Measurements from ENCODE around the gene ODF4.

ODF4 gene

DNA sequence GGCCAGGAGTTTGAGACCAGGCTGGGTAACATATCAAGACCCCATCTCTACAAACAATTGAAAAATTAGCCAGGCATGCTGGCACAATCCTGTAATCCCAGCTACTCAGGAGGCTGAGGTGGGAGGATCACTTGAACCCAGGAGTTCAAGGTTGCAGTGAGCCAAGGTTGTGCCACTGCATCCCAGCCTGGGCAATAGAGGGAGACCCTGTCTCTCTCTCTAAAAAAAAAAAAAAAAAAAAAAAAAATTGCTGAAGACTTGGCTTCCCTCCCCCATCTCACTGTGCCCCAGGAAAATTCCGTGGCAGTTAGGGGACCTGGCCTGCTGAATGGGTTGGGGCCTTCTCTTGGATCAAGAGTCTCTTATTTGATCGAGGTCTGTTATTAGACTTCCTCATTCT is at the start of gene ODF4:
Gene ODF4 (plus strand): TSS at position 301 of the 400 bp plus-strand sequence. CDS start 212 bp downstream, outside the sequence.
- no peak for TF ChIP-seq ZNF274 (IDR thresholded peaks at IDR 0.05; ENCODE audit: low read depth, low read length)
- no peak within 1 kb of the TSS for H3K4me3 ChIP-seq (ENCODE audit: low read length)

GRCh38 chr17:8290043-8290442 is 49.6 kb upstream of the ODF4 start:
- no peak for TF ChIP-seq ZNF274 (IDR thresholded peaks at IDR 0.05; ENCODE audit: low read depth, low read length)
- H3K4me3 ChIP-seq (ENCODE audit: low read length) = no peak overlapping the region

GRCh38 chr17:8292639-8293395 is 46.8 kb upstream of the ODF4 start:
- TF ChIP-seq ZNF274 (IDR thresholded peaks at IDR 0.05; ENCODE audit: low read depth, low read length) = no peak
- H3K4me3 ChIP-seq (ENCODE audit: low read length) = no peak overlapping the region

- TF ChIP-seq ZNF274 (IDR thresholded peaks at IDR 0.05; ENCODE audit: low read depth, low read length) = no peak
- H3K4me3 ChIP-seq (ENCODE audit: low read length) = no peak overlapping the region
Observed at GRCh38 chr17:8294361-8294760, 45.3 kb upstream of the ODF4 start.

DNA sequence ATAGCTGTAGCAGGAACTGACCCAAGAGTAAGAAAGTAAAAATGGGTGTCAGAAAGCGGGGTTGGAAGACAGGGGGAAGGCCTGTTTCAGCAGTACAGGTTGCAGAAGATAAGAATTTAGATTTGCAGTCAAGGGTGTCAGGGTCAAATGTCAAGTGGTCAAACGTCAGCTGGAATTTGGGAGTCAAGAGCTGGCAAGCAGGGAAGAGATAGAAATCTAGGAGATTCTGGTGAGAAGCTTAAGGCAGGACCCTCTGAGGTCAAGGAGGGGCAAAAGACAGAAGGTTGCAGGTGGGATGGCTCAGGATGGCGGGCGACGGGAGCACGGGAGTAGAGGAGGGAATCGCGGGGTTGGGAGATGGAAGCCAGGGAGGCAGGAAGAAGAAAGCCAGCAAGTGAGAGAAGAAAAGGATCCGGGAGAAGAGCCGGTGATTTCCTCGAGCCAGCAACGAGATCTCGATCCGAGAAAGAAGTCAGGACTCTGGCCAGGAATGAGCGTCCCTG is 44.8 kb upstream of the ODF4 start:
- peak overlapping the region; percentile 70; the same call in 1 of the 2 replicates for H3K4me3 ChIP-seq (ENCODE audit: low read length)
- TF ChIP-seq ZNF274 (IDR thresholded peaks at IDR 0.05; ENCODE audit: low read depth, low read length) = no peak

DNA sequence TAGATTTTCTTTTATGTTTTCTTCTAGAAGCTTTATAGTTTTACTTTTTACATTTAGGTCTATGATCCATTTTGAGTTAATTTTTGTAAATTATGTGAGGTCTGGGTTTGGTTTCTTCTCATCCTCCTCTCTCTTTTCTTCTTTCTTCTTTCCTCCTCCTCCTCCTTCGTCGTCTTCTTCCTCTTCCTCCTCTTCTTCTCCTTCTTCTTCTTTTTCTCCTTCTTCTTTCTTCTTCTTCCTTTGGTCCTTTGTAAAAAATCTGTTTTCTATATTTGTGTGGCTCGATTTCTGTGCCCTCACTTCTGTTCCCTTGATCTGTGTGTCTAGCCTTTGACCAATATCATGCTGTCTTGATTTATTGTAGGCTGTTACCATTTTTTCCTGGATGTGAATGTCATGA is 39.4 kb upstream of the ODF4 start:
- no peak overlapping the region for H3K4me3 ChIP-seq (ENCODE audit: low read length)
- no peak for TF ChIP-seq ZNF274 (IDR thresholded peaks at IDR 0.05; ENCODE audit: low read depth, low read length)

- H3K4me3 ChIP-seq (ENCODE audit: low read length) = no peak overlapping the region
Observed at GRCh38 chr17:8300627-8301242, 38.9 kb upstream of the ODF4 start.

GRCh38 chr17:8310601-8311123 is 29.0 kb upstream of the ODF4 start:
- H3K4me3 ChIP-seq (ENCODE audit: low read length) = no peak overlapping the region
- no peak for TF ChIP-seq ZNF274 (IDR thresholded peaks at IDR 0.05; ENCODE audit: low read depth, low read length)

More at GRCh38 chr17:8300627-8301242, 38.9 kb upstream of the ODF4 start:
- no peak for TF ChIP-seq ZNF274 (IDR thresholded peaks at IDR 0.05; ENCODE audit: low read depth, low read length)

DNA sequence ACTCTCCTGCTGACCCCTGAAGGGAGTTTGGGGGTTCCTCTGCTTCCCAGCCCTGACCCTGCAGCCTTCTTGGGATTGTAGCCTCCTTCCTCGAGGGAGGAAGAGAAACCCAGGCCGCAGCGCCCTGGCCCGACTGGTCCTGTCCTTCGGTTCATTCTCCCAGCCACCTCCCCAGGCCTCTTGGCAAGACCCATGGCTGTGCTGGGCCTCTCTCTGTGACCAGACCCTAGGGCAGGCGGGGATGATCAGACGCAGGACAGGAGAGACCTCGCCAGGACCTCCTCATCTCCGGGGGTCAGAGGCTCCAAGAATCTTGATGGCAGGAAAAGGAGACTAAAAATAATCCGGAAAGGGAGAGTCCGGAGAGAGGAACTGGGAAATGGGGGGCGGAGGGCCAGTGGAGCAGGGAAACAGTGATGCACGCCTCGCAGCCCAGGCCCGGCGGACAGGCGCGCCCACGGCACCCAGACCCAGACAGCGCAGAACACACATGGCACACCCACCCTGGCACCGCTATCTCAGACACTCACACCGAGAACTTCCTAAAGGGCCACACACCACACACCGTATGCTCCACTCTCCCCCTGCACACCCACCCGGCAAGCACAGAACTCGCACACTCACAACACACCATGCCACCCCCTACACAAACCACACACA is 28.4 kb upstream of the ODF4 start:
- no peak for TF ChIP-seq ZNF274 (IDR thresholded peaks at IDR 0.05; ENCODE audit: low read depth, low read length)
- H3K4me3 ChIP-seq (ENCODE audit: low read length) = no peak overlapping the region

- no peak for TF ChIP-seq ZNF274 (IDR thresholded peaks at IDR 0.05; ENCODE audit: low read depth, low read length)
Observed at GRCh38 chr17:8312251-8312650, 27.4 kb upstream of the ODF4 start.

GRCh38 chr17:8312726-8313600 is 26.7 kb upstream of the ODF4 start:
- TF ChIP-seq ZNF274 (IDR thresholded peaks at IDR 0.05; ENCODE audit: low read depth, low read length) = no peak
- no peak overlapping the region for H3K4me3 ChIP-seq (ENCODE audit: low read length)

More at GRCh38 chr17:8312251-8312650, 27.4 kb upstream of the ODF4 start:
- no peak overlapping the region for H3K4me3 ChIP-seq (ENCODE audit: low read length)

DNA sequence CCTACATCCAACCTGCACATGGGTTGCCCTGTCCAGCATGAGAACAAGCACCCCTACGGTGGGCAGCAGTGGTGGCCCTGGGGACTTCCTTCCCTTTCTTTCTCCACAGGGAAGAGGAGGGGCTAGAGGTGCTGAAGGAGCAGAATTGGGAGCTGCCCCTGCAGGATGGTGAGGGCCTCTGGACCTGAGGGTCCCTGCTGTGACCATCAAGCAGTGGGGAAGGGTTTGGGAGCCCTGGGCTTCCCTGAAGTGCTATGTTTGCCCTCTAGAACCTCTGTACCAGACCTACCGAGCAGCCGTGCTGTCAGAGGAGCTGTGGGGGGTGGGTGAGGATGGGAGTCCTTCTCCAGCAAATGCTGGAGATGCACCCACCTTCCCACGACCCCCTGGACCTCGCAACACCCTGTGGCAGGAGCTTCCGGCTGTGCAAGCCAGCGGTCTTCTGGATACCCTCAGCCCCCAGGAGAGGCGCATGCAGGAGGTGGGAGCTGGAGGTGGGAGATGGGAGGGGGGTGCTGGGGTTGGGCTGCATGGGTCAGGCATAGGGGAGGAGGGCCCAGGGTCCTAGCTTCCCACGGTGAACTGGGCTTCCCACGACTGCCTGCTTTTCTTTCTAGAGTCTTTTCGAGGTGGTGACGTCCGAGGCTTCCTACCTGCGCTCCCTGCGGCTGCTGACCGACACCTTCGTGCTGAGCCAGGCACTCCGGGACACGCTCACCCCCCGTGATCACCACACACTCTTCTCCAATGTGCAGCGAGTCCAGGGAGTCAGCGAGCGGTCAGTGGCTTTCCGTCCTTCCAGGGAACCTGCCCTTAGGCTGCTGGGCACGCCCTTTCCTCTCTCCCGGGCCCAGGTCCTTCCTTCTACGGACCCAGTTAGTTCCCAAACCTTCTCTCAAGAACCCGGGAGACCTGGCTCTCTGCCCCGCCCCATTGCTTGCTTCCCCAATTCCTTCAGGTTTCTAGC is 24.6 kb upstream of the ODF4 start:
- no peak overlapping the region for H3K4me3 ChIP-seq (ENCODE audit: low read length)
- TF ChIP-seq ZNF274 (IDR thresholded peaks at IDR 0.05; ENCODE audit: low read depth, low read length) = no peak

All from GM08714 (cell line).